ENCODE measurements around the gene AMPH.
"Not testable (repeated sequence)": the region's sequence is repeated elsewhere in the genome, so short reads cannot be mapped to it uniquely, and the experiment has no call there.

Gene AMPH

DNA sequence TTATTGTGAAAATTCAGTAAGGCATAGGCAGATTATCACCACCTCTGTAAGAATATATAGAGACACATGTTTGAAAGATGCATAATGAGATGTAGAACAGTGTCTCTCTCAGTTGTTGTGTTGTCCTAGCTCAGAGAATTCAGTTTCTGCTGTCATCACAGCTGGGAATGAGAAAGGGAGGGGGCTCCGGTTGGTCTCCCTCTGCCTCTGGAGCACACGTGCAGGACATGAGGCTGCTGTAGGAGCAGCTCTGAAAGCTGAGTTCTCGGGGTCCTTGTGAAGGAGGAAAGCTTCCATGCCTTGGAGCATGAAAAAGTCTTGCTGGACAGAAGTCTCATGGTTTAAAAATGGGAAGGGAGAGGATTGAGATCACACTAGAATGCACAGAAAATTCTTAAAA lies 280.4 kb downstream of the AMPH start:
- DNase-seq (ENCODE audit: low read depth), result not testable (repeated sequence)

DNA sequence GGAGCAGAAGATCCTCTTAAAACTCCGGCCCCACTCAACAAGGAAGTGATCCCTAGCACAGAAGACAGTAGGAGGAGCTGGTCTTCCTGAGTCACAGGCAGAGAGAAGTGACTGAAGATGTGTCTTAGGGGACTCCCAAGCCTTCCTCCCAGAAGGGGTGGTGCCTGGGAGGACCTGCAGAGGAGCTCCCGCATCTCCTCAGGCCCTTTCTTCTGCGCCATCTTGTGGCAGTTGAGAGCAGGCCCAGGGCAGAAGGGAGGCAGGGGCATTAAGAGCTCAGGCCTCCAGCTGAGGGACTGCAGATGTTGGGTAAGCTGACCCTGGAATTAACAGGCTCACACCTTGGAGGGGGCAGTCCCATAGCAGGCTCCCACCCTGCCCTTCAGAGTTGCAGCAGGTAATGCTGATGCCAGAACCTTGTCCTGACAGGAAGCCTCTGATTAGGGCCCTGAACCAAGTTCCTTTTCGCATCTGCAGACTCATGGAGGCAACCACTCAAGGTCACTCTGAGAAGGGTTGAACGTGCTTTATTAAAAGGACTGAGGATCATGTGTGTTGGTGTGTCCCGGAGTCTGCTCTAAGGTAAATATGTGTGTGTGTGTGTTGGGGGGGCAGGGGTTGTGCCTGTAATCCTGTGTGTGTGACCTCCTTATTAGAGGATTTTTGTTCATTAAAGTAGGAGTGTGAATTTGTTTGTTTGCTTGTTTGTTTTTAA lies 281.1 kb downstream of the AMPH start:
- peak; percentile 29 for DNase-seq (ENCODE audit: low read depth)

DNA sequence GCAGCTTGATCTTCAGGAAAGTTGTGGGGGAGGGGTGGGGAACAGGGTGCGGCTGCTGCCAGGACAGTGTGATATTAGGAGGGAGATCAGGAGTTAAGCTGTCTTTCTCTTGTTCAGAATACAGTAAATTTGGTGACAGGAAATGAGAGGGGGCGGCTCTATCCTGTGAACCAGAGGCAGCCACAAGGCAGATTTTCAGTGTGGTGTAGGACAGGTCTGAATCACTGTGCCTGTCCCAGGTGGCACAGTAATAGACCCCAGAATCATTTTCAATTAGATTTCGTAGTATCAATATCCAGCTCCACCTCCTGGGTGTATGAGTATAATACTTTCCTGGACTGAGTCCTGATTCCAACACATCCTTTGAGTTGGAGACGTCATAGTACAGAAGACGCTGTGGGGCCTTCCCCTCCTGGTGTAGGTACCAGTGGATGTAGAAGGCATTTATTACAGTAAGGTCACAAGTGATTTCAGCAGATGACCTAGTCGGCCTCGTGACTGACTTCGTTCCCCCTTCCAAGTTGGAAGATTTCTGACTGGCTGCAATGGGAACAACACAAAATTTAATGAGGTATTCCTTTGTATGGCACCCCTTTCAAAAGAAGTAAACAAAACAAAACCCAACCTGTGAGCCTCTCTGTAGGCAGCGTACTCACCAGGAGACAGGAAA lies 281.9 kb downstream of the AMPH start:
- not testable (repeated sequence) for DNase-seq (ENCODE audit: low read depth)

DNA sequence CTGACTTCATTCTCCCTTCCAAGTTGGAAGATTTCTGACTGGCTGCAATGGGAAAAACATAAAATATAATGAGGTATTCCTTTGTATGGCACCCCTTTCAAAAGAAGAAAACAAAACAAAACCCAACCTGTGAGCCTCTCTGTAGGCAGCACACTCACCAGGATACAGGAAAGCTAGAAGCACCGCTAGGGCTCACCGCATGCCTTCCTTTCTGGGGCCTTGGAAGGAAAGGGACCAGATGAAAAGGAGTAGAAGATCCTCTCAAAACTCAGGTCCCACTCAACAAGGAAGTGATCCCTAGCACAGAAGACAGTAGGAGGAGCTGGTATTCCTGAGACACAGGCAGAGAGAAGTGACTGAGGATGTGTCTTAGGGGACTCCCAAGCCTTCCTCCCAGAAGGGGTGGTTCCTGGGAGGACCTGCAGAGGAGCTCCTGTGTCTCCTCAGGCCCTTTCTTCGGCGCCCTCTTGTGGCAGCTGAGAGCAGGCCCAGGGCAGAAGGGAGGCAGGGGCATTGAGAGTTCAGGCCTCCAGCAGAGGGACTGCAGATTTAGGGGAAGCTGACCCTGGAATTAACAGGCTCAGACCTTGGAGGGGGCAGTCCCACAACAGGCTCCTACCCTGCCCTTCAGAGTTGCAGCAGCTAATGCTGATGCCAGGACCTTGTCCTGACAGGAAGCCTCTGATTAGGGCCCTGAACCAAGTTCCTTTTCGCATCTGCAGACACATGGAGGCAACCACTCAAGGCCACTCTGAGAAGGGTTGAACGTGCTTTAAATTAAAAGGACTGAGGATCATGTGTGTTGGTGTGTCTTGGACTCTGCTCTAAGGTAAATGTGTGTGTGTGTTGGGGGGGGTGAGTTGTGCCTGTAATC lies 285.6 kb downstream of the AMPH start:
- DNase-seq (ENCODE audit: low read depth), result peak; percentile 15

DNA sequence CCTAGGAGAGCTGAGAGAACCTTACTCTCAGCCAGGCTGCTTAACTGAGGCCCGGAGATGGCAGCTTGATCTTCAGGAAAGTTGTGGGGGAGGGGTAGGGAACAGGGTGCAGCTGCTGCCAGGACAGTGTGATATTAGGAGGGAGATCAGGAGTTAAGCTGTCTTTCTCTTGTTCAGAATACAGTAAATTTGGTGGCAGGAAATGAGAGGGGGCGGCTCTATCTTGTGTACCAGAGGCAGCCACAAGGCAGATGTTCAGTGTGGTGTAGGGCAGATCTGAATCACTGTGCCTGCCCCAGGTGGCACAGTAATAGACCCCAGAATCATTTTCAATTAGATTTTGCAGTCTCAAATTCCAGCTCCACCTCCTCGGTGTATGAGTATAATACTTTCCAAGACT lies 286.4 kb downstream of the AMPH start:
- not testable (repeated sequence) for DNase-seq (ENCODE audit: low read depth)

DNA sequence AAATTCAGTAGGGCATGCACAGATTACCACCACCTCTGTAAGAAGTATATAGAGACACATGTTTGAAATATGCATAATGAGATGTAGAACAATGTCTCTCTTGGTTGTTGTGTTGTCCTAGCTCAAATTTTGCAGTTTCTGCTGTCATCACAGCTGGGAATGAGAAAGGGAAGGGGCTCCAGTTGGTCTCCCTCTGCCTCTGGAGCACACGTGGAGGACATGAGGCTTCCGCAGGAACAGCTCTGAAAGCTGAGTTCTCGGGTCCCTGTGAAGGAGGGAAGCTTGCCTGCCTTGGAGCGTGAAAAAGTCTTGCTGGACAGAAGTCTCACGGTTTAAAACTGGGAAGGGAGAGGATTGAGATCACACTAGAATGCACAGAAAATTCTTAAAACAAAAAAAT lies 289.0 kb downstream of the AMPH start:
- not testable (repeated sequence) for DNase-seq (ENCODE audit: low read depth)

DNA sequence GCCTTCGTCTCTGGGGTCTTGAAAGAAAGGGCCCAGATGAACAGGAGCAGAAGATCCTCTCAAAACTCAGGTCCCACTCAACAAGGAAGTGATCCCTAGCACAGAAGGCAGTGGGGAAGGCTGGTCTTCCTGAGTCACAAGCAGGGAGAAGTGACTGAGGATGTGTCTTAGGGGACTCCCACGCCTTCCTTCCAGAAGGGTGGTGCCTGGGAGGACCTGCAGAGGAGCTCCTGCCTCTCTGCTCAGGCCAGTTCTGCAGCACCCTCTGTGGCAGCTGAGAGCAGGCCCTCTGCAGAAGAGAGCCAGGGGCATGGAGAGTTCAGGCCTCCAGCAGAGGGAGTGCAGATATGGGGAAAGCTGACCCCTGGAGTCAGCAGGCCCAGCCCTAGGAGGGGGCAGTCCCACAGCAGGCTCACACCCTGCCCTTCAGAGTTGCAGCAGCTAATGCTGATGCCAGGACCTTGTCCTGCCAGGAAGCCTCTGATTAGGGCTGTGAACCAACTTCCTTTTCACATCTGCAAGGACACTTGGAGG lies 289.9 kb downstream of the AMPH start:
- peak; percentile 13 for DNase-seq (ENCODE audit: low read depth)

DNA sequence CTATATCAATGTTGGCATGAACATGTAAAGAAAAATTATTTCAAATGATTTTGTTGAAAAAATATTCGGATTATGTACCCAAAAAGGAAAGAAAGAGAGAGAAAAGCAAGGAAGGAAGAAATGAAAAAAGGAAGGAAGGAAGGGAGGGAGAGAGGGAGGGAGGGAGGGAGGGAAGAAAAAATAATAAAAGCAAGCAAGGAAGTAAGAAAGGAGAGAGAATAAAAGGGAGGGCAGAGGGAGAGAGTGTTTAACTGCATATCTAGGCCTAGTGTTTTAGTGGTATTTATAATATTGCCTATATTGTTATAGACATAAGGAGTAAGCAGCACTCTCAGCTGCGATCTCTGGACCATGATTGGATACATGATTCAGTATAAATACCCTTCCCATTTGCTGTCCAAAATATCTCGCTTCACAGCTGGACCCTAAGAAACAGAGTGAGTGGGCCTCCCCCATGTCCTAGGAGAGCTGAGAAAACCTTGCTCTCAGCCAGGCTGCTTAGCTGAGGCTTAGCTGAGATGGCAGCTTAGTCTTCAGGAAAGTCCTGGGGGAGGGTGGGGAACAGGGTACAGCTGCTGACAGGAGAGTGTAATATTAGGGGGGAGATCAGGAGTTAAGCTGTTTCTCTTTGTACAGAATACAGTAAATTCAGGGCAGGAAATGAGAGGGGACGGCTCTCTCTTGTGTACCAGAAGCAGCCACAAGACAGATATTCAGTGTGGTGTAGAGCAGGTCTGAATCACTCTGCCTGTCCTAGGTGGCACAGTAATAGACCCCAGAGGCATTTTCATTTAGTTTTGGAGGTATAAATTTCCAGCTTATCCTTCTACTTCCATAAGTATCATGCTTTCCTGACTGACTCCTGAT lies 291.0 kb downstream of the AMPH start:
- no peak for DNase-seq (ENCODE audit: low read depth)

DNA sequence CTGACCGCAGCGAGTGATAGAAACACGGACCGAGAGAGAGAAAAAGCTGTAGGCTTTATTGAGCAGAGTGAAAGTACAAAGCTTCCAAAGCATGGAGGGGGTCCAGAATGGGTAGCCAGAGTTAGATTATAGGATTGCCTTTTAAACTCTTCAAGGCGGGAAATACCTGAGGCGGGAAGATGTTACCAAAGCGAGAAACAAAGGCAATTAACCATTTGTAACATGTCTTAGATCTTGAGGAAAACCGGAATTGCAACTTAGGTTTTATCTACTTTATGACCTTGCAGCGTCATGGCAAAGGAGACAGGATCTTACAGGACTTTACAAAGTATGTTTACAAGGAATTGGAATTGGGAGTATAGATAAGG lies 295.0 kb downstream of the AMPH start:
- not testable (repeated sequence) for DNase-seq (ENCODE audit: low read depth)

DNA sequence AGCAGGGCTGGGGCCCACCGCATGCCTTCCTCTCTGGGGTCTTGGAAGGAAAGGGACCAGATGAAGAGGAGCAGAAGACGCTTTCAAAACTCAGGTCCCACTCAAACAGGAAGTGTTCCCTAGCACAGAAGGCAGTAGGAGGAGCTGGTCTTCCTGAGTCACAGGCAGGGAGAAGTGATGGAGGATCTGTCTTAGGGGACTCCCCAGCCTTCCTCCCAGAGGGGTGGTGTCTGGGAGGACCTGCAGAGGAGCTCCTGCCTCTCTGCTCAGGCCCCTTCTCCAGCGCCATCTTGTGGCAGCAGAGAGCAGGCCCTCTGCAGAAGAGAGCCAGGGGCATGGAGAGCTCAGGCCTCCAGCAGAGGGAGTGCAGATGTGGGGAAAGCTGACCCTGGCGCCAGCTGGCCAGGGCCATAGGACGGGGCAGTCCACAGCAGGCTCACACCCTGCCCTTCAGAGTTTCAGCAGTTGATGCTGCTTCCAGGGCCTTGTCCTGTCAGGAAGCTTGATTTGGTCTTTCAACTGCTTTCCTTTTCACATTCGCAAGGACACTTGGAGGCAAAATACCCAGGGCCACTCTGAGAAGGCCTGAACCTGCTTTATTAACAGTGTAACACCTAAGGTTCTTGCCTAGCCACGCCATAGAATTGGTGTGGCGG lies 295.6 kb downstream of the AMPH start:
- peak; percentile 81 for DNase-seq (ENCODE audit: low read depth)

DNA sequence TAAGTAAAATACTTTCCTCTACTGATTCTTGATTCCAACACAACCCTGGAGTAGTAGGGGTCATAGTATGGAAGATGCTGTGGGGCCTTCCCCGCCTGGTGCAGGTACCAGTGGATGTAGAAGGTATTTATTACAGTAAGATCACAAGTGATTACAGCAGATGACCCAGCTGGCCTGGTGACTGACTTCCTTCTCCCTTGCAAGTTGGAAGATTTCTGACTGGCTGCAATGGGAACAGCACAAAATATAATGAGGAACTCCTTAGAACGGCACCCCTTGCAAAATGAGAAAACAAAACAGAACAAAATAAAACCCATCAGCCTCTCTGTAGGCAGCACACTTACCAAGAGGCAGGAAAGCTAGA lies 296.1 kb downstream of the AMPH start:
- DNase-seq (ENCODE audit: low read depth), result no peak

DNA sequence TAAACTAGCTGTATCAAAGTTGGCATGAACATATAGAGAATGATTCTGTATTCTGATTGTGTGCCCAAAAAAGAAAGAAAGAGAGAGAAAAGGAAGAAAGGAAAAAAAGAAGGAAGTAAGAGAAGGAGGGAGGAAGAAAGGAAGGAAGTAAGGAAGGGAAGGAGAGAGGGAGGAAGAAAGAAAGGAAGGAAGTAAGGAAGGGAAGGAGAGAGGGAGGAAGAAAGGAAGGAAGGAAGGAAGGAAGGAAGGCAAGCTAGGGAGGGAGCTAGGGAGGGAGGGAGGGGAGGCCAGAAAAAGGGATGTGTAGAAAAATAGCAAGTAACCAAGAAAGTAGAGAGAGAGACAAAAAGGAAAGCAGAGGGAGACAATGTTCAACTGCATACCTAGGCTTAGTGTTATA lies 297.0 kb downstream of the AMPH start:
- no peak for DNase-seq (ENCODE audit: low read depth)

Data from stromal cell of bone marrow (primary cell).